Central memory CD8-positive, alpha-beta T cell (primary cell): Measurements from ENCODE around the gene CCDC89.
"Not testable (repeated sequence)": the region's sequence is repeated elsewhere in the genome, so short reads cannot be mapped to it uniquely, and the experiment has no call there.

Source experiments
- ATAC-seq: fragments of 150-1000 bp; cut with Tn5 transposase; replicated peaks from 2 replicates; pipeline ENCODE4 v1.10.0; 2022; ENCODE audit warnings: mild to moderate bottlenecking, moderate FRiP score, moderate number of reproducible peaks; ENCODE audit not compliant: poor library complexity, severe bottlenecking; ENCODE audit errors: extremely low read depth
- DNase-seq, 2 donors: peaks; one replicate each; pipeline ENCODE4 v3.0.0; 2021; ENCODE audit warnings: low spot score in 2 of 2
- H3K27ac Mint-ChIP-seq: one replicate; pipeline ENCODE4 v1.8.0; 2022; ENCODE audit warnings: low read depth, mild to moderate bottlenecking, moderate library complexity, mixed read lengths
- H3K27me3 Mint-ChIP-seq: one replicate; pipeline ENCODE4 v1.8.0; 2022; ENCODE audit warnings: mixed read lengths
- H3K36me3 Mint-ChIP-seq: one replicate; pipeline ENCODE4 v1.8.0; 2022; ENCODE audit warnings: mild to moderate bottlenecking, moderate library complexity, mixed read lengths; ENCODE audit not compliant: insufficient read depth
- H3K4me1 Mint-ChIP-seq: one replicate; pipeline ENCODE4 v1.8.0; 2022; ENCODE audit warnings: mixed read lengths
- H3K4me3 Mint-ChIP-seq: one replicate; pipeline ENCODE4 v1.8.0; 2022; ENCODE audit warnings: mild to moderate bottlenecking, moderate library complexity, mixed read lengths
- H3K9me3 Mint-ChIP-seq: one replicate; pipeline ENCODE4 v1.8.0; 2022; ENCODE audit warnings: mixed read lengths

Gene CCDC89

GRCh38 chr11:85680897-85681296 lies 5.1 kb downstream of the CCDC89 start:
- Mint-ChIP-seq H3K9me3 (no peaks in the 10 kb centered on the region), H3K27ac (no peak overlapping the region), H3K4me1 (peaks cover 22% of the 10 kb centered on the region), H3K4me3 (no peak overlapping the region), H3K36me3 (peaks cover 3% of the 10 kb centered on the region), H3K27me3 (no peaks in the 10 kb centered on the region)
- no peak for DNase-seq
- no peak for ATAC-seq

- H3K27me3 Mint-ChIP-seq: no peaks in the 10 kb centered on the region
- H3K9me3 Mint-ChIP-seq: no peaks in the 10 kb centered on the region
- H3K27ac Mint-ChIP-seq: no peak overlapping the region
- H3K4me3 Mint-ChIP-seq: no peak overlapping the region
- peaks cover 2% of the 10 kb centered on the region for H3K36me3 Mint-ChIP-seq
- peaks cover 22% of the 10 kb centered on the region for H3K4me1 Mint-ChIP-seq
- no peak for DNase-seq
- ATAC-seq: no peak
These were observed 6.4 kb downstream of the CCDC89 start for GRCh38 chr11:85679576-85679975.

GRCh38 chr11:85673393-85673792 lies 12.6 kb downstream of the CCDC89 start:
- ATAC-seq: no peak
- no peak for DNase-seq
- Mint-ChIP-seq H3K9me3 (no peaks in the 10 kb centered on the region), H3K4me3 (no peak overlapping the region), H3K36me3 (no peaks in the 10 kb centered on the region), H3K27ac (no peak overlapping the region), H3K4me1 (no peaks in the 10 kb centered on the region), H3K27me3 (no peaks in the 10 kb centered on the region)

- ATAC-seq: no peak
- no peak overlapping the region for H3K27ac Mint-ChIP-seq
These were observed 13.7 kb downstream of the CCDC89 start for GRCh38 chr11:85672105-85672902.

GRCh38 chr11:85670949-85671663 lies 14.9 kb downstream of the CCDC89 start:
- not testable (repeated sequence) for H3K27ac Mint-ChIP-seq, DNase-seq, H3K4me3 Mint-ChIP-seq, ATAC-seq, H3K27me3 Mint-ChIP-seq, H3K9me3 Mint-ChIP-seq, H3K4me1 Mint-ChIP-seq, H3K36me3 Mint-ChIP-seq

More at GRCh38 chr11:85672105-85672902, 13.7 kb downstream of the CCDC89 start:
- no peaks in the 10 kb centered on the region for H3K36me3 Mint-ChIP-seq
- DNase-seq: no peak
- H3K9me3 Mint-ChIP-seq: no peaks in the 10 kb centered on the region
- H3K4me3 Mint-ChIP-seq: no peak overlapping the region
- no peaks in the 10 kb centered on the region for H3K4me1 Mint-ChIP-seq
- H3K27me3 Mint-ChIP-seq: no peaks in the 10 kb centered on the region

- DNase-seq: no peak
- Mint-ChIP-seq H3K4me3 (no peak overlapping the region), H3K9me3 (no peaks in the 10 kb centered on the region), H3K4me1 (peaks cover 24% of the 10 kb centered on the region), H3K27me3 (no peaks in the 10 kb centered on the region), H3K27ac (no peak overlapping the region), H3K36me3 (peaks cover 24% of the 10 kb centered on the region)
- ATAC-seq: no peak
These were observed 17.8 kb downstream of the CCDC89 start for GRCh38 chr11:85668157-85668556.

GRCh38 chr11:85666687-85667086 lies 19.3 kb downstream of the CCDC89 start:
- ATAC-seq (no peak), DNase-seq (no peak)
- Mint-ChIP-seq H3K27me3 (no peaks in the 10 kb centered on the region), H3K4me3 (no peak overlapping the region), H3K27ac (no peak overlapping the region), H3K36me3 (peaks cover 33% of the 10 kb centered on the region), H3K4me1 (peaks cover 34% of the 10 kb centered on the region), H3K9me3 (no peaks in the 10 kb centered on the region)

GRCh38 chr11:85665733-85666132 lies 20.3 kb downstream of the CCDC89 start:
- peak overlapping the region; percentile 100 for H3K27ac Mint-ChIP-seq
- H3K4me3 Mint-ChIP-seq: peak overlapping the region; percentile 98
- ATAC-seq (no peak), DNase-seq (no peak)
- H3K27me3 Mint-ChIP-seq: no peaks in the 10 kb centered on the region
- peaks cover 43% of the 10 kb centered on the region for H3K4me1 Mint-ChIP-seq
- H3K36me3 Mint-ChIP-seq: peaks cover 41% of the 10 kb centered on the region
- no peaks in the 10 kb centered on the region for H3K9me3 Mint-ChIP-seq

- ATAC-seq: peak; percentile 64
- Mint-ChIP-seq H3K4me1 (peaks cover 52% of the 10 kb centered on the region), H3K27me3 (no peaks in the 10 kb centered on the region), H3K36me3 (peaks cover 50% of the 10 kb centered on the region), H3K9me3 (no peaks in the 10 kb centered on the region), H3K4me3 (peak within 1 kb of the TSS; percentile 98), H3K27ac (peak within 1 kb of the TSS; percentile 100)
- peak; percentile 83 to 90 for DNase-seq
These were observed 21.1 kb downstream of the CCDC89 start, which contains the start of gene CREBZF for GRCh38 chr11:85664615-85665481. Gene CREBZF, minus strand, starts transcription at chr11:85665129. Its CDS starts 254 bp downstream, at chr11:85664875.

GRCh38 chr11:85663753-85664614 lies 22.0 kb downstream of the CCDC89 start:
- Mint-ChIP-seq H3K4me3 (peak overlapping the region; percentile 98), H3K27ac (peak overlapping the region; percentile 100), H3K9me3 (no peaks in the 10 kb centered on the region), H3K36me3 (peaks cover 56% of the 10 kb centered on the region), H3K27me3 (no peaks in the 10 kb centered on the region), H3K4me1 (peaks cover 57% of the 10 kb centered on the region)
- DNase-seq: peak; percentile 85 to 88
- peak; percentile 89 for ATAC-seq

GRCh38 chr11:85663080-85663752 lies 22.8 kb downstream of the CCDC89 start:
- H3K4me3 Mint-ChIP-seq: peak overlapping the region; percentile 98
- H3K4me1 Mint-ChIP-seq: peaks cover 57% of the 10 kb centered on the region
- H3K27ac Mint-ChIP-seq: peak overlapping the region; percentile 100
- peak; percentile 35 for ATAC-seq
- no peak for DNase-seq
- H3K9me3 Mint-ChIP-seq: no peaks in the 10 kb centered on the region
- no peaks in the 10 kb centered on the region for H3K27me3 Mint-ChIP-seq
- peaks cover 62% of the 10 kb centered on the region for H3K36me3 Mint-ChIP-seq
